SKM-1 treated with dmso at 0.1 percent for 144 hours (cell line): Measurements from ENCODE around the gene ZNF467.

ENCODE experiments used
- DNase-seq: peaks from one replicate; lab custom pipeline; 2025; ENCODE audit not compliant: unreplicated experiment; lab: John Stamatoyannopoulos, UW

The ZNF467 gene, protein sequence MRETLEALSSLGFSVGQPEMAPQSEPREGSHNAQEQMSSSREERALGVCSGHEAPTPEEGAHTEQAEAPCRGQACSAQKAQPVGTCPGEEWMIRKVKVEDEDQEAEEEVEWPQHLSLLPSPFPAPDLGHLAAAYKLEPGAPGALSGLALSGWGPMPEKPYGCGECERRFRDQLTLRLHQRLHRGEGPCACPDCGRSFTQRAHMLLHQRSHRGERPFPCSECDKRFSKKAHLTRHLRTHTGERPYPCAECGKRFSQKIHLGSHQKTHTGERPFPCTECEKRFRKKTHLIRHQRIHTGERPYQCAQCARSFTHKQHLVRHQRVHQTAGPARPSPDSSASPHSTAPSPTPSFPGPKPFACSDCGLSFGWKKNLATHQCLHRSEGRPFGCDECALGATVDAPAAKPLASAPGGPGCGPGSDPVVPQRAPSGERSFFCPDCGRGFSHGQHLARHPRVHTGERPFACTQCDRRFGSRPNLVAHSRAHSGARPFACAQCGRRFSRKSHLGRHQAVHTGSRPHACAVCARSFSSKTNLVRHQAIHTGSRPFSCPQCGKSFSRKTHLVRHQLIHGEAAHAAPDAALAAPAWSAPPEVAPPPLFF

GRCh38 chr7:149773446-149774236 lies at the start of gene ZNF467:
Gene ZNF467, minus strand, starts transcription at chr7:149773588. Its CDS starts 2,556 bp downstream, at chr7:149771032.
- no peak for DNase-seq

DNA sequence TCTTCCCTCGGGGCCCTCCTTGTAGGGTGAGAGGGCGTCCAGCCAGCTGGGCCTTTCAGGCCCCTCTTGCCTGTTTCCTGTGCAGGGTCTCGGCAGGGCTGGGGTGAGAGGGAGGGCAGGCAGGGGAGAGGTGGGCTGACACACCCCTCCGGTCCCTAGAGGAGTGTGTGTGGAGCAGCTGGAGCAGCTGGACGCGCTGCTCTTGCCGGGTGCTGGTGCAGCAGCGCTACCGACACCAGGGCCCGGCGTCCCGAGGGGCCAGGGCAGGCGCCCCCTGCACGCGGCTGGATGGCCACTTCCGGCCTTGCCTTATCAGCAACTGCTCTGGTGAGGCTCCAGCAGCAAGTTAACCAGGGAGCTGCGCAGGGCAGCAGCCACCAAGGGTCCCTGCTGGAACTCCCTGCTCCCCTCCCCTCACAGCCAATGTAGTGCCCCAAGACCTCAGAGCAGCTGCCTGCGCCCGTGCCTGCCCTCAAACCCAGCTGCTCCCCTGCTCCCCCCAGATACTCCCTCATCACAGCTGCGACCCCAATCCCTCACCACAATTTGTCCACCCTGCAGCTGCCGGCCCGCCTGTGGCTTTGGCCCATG lies 49.1 kb upstream of the ZNF467 start:
- DNase-seq = no peak

DNA sequence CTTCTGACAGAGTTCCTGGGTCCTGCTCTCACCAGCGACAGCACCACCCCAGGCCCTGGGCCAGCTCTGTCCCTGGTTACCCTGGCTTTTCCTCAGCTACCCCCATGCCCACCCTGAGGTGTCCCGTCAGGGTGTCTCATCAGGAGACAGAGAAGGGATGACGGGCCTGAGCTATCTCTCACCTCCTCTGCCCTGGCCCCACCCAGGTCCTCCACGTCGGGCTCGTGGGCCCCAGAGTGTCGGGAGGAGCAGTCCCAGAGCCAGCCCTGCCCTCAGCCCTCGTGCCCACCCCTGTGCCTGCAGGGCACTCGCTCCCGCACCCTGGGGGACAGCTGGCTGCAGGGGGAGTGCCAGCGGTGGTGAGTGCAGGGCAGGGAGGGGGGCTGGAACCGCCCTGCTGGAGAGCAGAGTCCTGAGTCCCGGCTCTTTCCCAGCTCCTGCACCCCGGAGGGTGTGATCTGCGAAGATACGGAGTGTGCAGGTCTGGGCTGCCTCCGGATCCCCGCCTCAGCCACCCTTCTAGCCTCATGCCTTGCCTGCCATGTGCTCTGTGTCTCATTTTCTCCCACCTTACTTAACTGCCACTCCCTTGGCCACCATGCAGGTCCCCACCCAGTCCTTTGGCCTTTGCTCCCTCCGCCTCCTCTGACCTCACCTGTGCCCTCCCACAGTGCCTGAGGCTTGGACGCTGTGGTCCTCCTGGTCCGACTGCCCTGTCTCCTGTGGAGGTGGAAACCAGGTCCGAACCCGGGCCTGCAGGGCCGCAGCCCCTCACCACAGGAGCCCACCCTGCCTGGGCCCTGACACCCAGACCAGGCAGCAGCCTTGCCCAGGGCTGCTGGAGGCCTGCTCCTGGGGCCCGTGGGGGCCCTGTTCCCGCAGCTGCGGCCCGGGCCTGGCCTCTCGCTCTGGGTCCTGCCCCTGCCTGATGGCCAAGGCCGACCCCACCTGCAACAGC lies 48.1 kb upstream of the ZNF467 start:
- DNase-seq = no peak

GRCh38 chr7:149820622-149821190 lies 47.3 kb upstream of the ZNF467 start:
- no peak for DNase-seq

GRCh38 chr7:149819961-149820340 lies 46.6 kb upstream of the ZNF467 start:
- no peak for DNase-seq

GRCh38 chr7:149819141-149819960 lies 46.0 kb upstream of the ZNF467 start:
- DNase-seq = no peak

GRCh38 chr7:149818536-149818840 lies 45.1 kb upstream of the ZNF467 start:
- no peak for DNase-seq

- no peak for DNase-seq
These were observed 44.6 kb upstream of the ZNF467 start for GRCh38 chr7:149817836-149818535.

GRCh38 chr7:149817301-149817771 lies 43.9 kb upstream of the ZNF467 start:
- no peak for DNase-seq

- DNase-seq = no peak
These were observed 43.4 kb upstream of the ZNF467 start for GRCh38 chr7:149816794-149817193.

DNA sequence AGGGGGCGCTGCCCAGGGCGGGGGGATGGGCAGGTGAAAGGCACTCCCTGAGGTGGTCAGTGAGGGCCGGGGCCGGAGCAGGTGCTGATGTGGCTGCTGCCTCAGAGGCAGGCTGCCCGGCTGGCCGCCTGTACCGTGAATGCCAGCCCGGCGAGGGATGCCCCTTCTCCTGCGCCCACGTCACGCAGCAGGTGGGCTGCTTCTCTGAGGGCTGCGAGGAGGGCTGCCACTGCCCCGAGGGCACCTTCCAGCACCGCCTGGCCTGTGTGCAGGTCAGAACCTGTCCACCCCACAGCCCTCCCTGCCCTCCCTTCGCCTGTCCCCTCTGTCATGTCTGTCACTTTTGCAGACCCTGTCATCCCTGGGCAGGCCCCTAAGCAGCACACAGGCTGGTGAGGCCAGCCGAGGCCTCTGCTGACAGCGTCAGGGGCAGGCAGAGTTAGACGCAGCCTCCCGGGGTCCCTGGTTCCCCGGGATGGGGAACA lies 42.9 kb upstream of the ZNF467 start:
- no peak for DNase-seq

DNA sequence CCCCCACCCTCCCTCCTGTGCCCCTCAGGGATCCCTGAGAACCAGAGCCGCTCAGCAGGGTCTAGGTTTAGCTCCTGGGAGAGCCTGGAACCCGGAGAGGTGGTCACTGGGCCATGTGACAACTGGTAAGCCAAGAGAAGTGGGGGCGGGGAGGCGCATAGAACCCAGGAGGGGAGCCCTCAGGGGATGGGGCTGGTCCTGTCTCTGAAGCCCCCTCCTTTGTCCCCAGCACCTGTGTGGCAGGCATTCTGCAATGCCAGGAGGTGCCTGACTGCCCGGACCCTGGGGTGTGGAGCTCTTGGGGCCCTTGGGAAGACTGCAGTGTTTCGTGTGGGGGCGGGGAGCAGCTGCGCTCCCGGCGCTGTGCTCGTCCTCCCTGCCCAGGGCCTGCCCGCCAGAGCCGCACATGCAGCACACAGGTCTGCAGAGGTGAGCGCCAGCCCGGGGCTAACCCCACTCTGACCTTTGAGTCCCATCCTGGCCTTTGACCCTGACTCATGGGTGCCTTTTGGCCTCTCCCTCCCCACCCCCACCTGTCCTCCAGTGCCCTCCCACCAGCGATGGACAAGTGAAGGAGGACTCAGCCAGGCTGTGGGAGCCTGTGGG lies 42.4 kb upstream of the ZNF467 start:
- no peak for DNase-seq

DNA sequence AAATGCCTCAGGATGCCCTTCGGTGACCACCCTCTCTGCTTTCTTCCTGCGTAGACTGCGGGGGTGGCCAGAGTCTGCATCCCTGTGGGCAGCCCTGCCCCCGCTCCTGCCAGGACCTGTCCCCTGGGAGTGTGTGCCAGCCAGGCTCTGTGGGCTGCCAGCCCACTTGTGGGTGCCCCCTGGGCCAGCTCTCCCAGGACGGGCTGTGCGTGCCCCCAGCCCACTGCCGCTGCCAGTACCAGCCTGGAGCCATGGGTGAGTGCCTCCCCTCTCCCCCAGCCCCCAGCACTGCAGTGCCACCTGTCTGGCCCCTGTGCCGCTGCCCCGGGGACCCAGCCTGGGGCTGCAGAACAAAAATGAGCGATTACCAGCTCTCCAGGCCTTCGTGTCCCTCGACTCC lies 41.7 kb upstream of the ZNF467 start:
- no peak for DNase-seq

- no peak for DNase-seq
These were observed 41.1 kb upstream of the ZNF467 start for GRCh38 chr7:149814494-149814893.

DNA sequence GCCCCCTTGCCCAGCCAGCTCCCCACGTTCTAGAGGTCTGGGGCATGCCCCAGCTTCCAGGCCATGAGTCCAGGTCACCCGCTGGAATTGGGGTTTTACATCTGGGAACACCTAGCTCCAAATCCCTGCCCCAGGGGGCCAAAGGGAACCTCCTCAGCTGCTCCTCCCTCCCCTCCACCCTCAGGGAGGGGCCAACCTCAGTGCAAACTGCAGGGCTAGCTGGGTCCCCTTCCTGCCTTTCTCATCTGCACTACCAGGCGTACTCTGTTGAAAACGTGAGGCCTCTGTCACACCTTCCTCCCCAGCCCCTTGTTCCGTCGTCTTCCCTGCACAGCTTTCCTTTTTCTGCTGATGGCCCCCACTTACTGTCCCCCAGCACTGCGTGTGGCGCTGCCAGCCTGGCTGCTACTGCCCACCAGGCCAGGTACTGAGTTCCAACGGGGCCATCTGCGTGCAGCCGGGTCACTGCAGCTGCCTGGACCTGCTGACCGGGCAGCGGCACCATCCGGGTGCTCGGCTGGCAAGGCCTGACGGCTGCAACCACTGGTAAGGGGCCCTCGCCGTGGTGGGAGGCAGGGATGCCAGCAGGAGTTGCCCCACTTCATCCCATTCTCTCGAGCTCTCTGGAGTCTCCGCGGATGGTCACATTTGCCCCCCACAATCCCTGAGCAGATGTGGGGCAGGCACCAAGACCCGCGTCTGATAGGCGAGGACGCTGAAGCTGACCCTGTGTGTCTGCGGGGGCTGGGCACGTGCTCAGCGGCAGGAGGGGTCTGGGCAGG lies 40.1 kb upstream of the ZNF467 start:
- no peak for DNase-seq

- no peak for DNase-seq
These were observed 38.6 kb upstream of the ZNF467 start for GRCh38 chr7:149811831-149812490.

DNA sequence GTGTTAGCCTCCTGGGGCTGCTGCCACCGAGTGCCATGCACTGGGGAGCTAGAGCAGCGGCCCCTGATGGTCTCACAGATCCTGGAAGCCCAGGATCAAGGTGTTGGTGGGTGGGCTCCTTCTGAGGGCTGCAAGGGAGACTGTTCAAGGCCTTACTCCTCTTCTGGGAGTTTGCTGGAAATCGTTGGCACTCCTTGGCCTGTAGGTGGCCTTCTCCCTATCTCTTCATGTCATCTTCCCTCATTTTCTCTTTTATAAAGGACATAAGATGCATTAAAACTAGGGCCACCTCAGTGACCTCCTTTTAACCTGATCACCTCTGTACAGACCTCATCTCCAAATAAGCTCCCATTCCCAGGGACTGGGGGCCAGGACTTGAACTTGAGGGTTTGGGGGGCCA lies 37.8 kb upstream of the ZNF467 start:
- DNase-seq = no peak
